Heart right ventricle (tissue), 16 donors: ENCODE measurements around the gene SSH2. TPM values are rescaled to one million over a fixed set of nuclear protein-coding genes. Genes with fewer than 3 reads are reported as not detected.

Experiments
- ATAC-seq, 8 donors: fragments of 200-7000 bp; cut with Tn5 transposase; one replicate each; pipeline ENCODE4 v1.9.1; 2020; ENCODE audit warnings: mild to moderate bottlenecking in 8 of 8, moderate library complexity in 8 of 8, moderate number of reproducible peaks in 1 of 8
- DNase-seq, 2 donors: peaks; one replicate each; pipeline ENCODE4 v3.0.0-alpha.2; 2020
- H3K27ac ChIP-seq, 10 donors: fragments of 200-600 bp; sonication (generic) in 2 of 10; one replicate each; pipeline versions ENCODE4 v1.5.0 to v1.8.0; 2020 to 2022; ENCODE audit warnings: mild to moderate bottlenecking in 3 of 10
- H3K27me3 ChIP-seq, 7 donors: fragments of 200-600 bp; one replicate each; pipeline ENCODE4 v1.8.0; 2021 to 2022; ENCODE audit warnings: mild to moderate bottlenecking in 2 of 7
- H3K36me3 ChIP-seq, 9 donors: fragments of 200-600 bp; sonication (generic) in 1 of 9; one replicate each; pipeline versions ENCODE4 v1.5.0 to v1.8.0; 2020 to 2022; ENCODE audit warnings: mild to moderate bottlenecking in 2 of 9
- H3K4me1 ChIP-seq, 9 donors: fragments of 200-600 bp; sonication (generic) in 1 of 9; one replicate each; pipeline versions ENCODE4 v1.5.0 to v1.8.0; 2020 to 2022; ENCODE audit warnings: mild to moderate bottlenecking in 4 of 9
- H3K4me3 ChIP-seq, 10 donors: fragments of 200-600 bp; sonication (generic) in 2 of 10; one replicate each; pipeline versions ENCODE4 v1.5.0 to v1.8.0; 2020 to 2022; ENCODE audit warnings: mild to moderate bottlenecking in 7 of 10, moderate library complexity in 2 of 10
- H3K9me3 ChIP-seq, 11 donors: fragments of 200-600 bp in 10 of 11; sonication (generic) in 2 of 11; one replicate each; pipeline versions ENCODE4 v1.5.0 to v1.8.0; 2013 to 2022; ENCODE audit warnings: mild to moderate bottlenecking in 2 of 11, control low read depth in 1 of 11, moderate library complexity in 1 of 11
- CTCF ChIP-seq, 9 donors: fragments of 200-600 bp; sonication (generic) in 2 of 9; IDR thresholded peaks; one replicate each; pipeline versions ENCODE4 v1.5.0 to v1.8.0; 2021 to 2022; ENCODE audit warnings: antibody characterized with exemption in 9 of 9, mild to moderate bottlenecking in 5 of 9, moderate library complexity in 1 of 9
- WGBS, 2 donors: extraction: QIAGEN DNeasy Blood & Tissue Kit; methylation state at CpG; one replicate each; pipeline ENCODE4 v1.1.7; 2013; ENCODE audit warnings: inconsistent platforms in 1 of 2; 5-methylcytosine and 5-hydroxymethylcytosine counted together
- intact Hi-C, 10 donors: fragments of 100-400 bp; cut with DNase I; formaldehyde crosslinking; loops; one replicate each; pipeline versions ENCODE4 v1.11.1 to v1.14.2; 2022
- polyA plus RNA-seq, 2 donors: library from polyadenylated mRNA; stranded (reverse); fragments of 200-250 nt; gene quantifications; one replicate each; pipeline ENCODE4 v1.2.3, GENCODE V29; 2013
- total RNA-seq, 10 donors: library from RNA; stranded (reverse); fragmentation: NEBNext Ultra II Directional in 3 of 10; extraction: Animal tissue kit (Norgen Biotek cat#: 25700) in 3 of 10; gene quantifications; one replicate each; pipeline versions ENCODE4 v1.2.1 to v1.2.4, GENCODE V29; 2021 to 2023
- donor health status: Arrhythmogenic right ventricular cardiomyopathy.
- donor health status: ischemic (EF 13 %, LVEDD 7.1; RV severe dilation, severe dysfunction).
- donor health status: healthy with polysubstance abuse.
- donor health status: DM: no; HTN: yes; CAD: no.
- donor health status: DM: no; HTN: no; CAD: no.
- donor health status: ischemic (EF 25% LVEDD 6.9; RV normal size, moderate dysfunction).
- donor health status: ischemic (EF 25% LVEDD 5.7; RV mildly dilated, moderate dysfunction).
- donor health status: healthy.
- donor health status: DM: yes; HTN: yes; CAD: no.
- donor health status: Ischemic cardiomyopathy.
- donor health status: ischemic (EF 35%, LVEDD 5.7; RV mildly dilated, moderate dysfunction).
- donor health status: nonischemic (EF 11% LVEDD 7.7; RV severe dilation, severe dysfunction).
- donor health status: DM: yes; HTN: yes; CAD: no.
- donor health status: PGD.
- donor health status: ischemic (EF 29% LVEDD 5.4; RV normal size, mild dysfunction).
- donor health status: nonischemic (EF 23%, LVEDD 6.1; RV moderate dilation, normal function).

SSH2 gene
- total and polyA plus RNA-seq, 12 donors = 17.9 to 42.9 (median 34.3) TPM

- peak overlapping the region in 9 of 10 donors; percentile 9 to 75 (median 34) for H3K27ac ChIP-seq
- H3K9me3 ChIP-seq = no peaks in the 10 kb centered on the region
- peaks cover 0 to 21% (median 0%) of the 10 kb centered on the region in 9 donors for H3K36me3 ChIP-seq
- DNase-seq (no peak), ATAC-seq (no peak)
- no peak overlapping the region for H3K4me3 ChIP-seq
- peaks cover 5 to 80% (median 35%) of the 10 kb centered on the region in 9 donors for H3K4me1 ChIP-seq
- no peak for TF ChIP-seq CTCF (IDR thresholded peaks at IDR 0.05)
- WGBS, 2 donors = 56 to 64% methylated on average over 4 of the region's 4 CpGs
- intact Hi-C loops = loop anchor here in 2 of 10 donors (10.0 kb wide), 2 partner anchors 50 to 310 kb away; partner anchors contain the start of gene SSH2 (in 1 of the 2)
- H3K27me3 ChIP-seq = peaks cover 0 to 7% (median 0%) of the 10 kb centered on the region in 7 donors
These were observed 305.4 kb downstream of the SSH2 start for GRCh38 chr17:29624586-29624985.

GRCh38 chr17:29623283-29623647, 306.8 kb downstream of the SSH2 start:
- peaks cover 0 to 10% (median 0%) of the 10 kb centered on the region in 9 donors for H3K36me3 ChIP-seq
- H3K27me3 ChIP-seq = peaks cover 0 to 17% (median 0%) of the 10 kb centered on the region in 7 donors
- ATAC-seq = no peak
- DNase-seq = no peak
- 41 to 47% methylated on average over 4 of the region's 4 CpGs for WGBS, 2 donors
- intact Hi-C loops = loop anchor here in 2 of 10 donors (10.0 kb wide), 2 partner anchors 48 to 312 kb away; partner anchors contain the start of gene SSH2 (in 1 of the 2)
- no peaks in the 10 kb centered on the region for H3K9me3 ChIP-seq
- H3K27ac ChIP-seq = peak overlapping the region in 8 of 10 donors; percentile 78 to 95 (median 90)
- peak overlapping the region; percentile 55 to 92 (median 79) for H3K4me3 ChIP-seq
- H3K4me1 ChIP-seq = peaks cover 2 to 84% (median 40%) of the 10 kb centered on the region in 9 donors
- no peak for TF ChIP-seq CTCF (IDR thresholded peaks at IDR 0.05)

- no peaks in the 10 kb centered on the region for H3K9me3 ChIP-seq
- peaks cover 7 to 84% (median 47%) of the 10 kb centered on the region in 9 donors for H3K4me1 ChIP-seq
- peaks cover 0 to 7% (median 0%) of the 10 kb centered on the region in 9 donors for H3K36me3 ChIP-seq
- ATAC-seq (peak; percentile 69 to 79 (median 74)), DNase-seq (peak in 1 of 2 donors; percentile 76)
- H3K4me3 ChIP-seq = peak within 1 kb of the TSS; percentile 55 to 92 (median 79)
- H3K27ac ChIP-seq = peak within 1 kb of the TSS; percentile 78 to 95 (median 88)
- peaks cover 0 to 17% (median 0%) of the 10 kb centered on the region in 7 donors for H3K27me3 ChIP-seq
- peak in 1 of 9 donors; percentile 10 for TF ChIP-seq CTCF (IDR thresholded peaks at IDR 0.05)
- intact Hi-C loops = loop anchor here in 2 of 10 donors (10.0 kb wide), 2 partner anchors 48 to 312 kb away; partner anchors contain the start of gene SSH2 (in 1 of the 2)
- 2 to 3% methylated on average over 77 of the region's 77 CpGs for WGBS, 2 donors
These were observed 307.4 kb downstream of the SSH2 start, which contains the start of gene CORO6 for GRCh38 chr17:29622337-29623282. CORO6 (minus strand) TSS chr17:29622912; CDS start chr17:29621421, 1,491 bp downstream.

- Histone ChIP-seq H3K4me1 (peaks cover 11 to 88% (median 55%) of the 10 kb centered on the region in 9 donors), H3K27ac (peak overlapping the region; percentile 78 to 95 (median 88)), H3K9me3 (no peaks in the 10 kb centered on the region), H3K4me3 (peak overlapping the region; percentile 55 to 92 (median 79)), H3K27me3 (peaks cover 0 to 20% (median 0%) of the 10 kb centered on the region in 7 donors), H3K36me3 (peaks cover 0 to 7% (median 0%) of the 10 kb centered on the region in 9 donors)
- ATAC-seq = peak in 2 of 8 donors; percentile 3 to 6
- TF ChIP-seq CTCF (IDR thresholded peaks at IDR 0.05) = no peak
- WGBS, 2 donors = 28 to 52% methylated on average over 8 of the region's 8 CpGs
- no peak for DNase-seq
- intact Hi-C loops = loop anchor here in 2 of 10 donors (10.0 kb wide), 2 partner anchors 47 to 313 kb away; partner anchors contain the start of gene SSH2 (in 1 of the 2)
These were observed 308.3 kb downstream of the SSH2 start for GRCh38 chr17:29621751-29622194.
